ENCODE measurements around the gene CCDC150. TPM values are rescaled to one million over a fixed set of nuclear protein-coding genes. Genes with fewer than 3 reads are reported as not detected.
A peak's percentile ranks its signal among the peaks of the same experiment; 100 is the strongest.

Gene CCDC150
- total and polyA plus RNA-seq, 2 of the 8 experiments (the other 6 are each of a cell fraction or from before 2014, with no cell fraction given), result 8.3 to 31.9 TPM

- no peak overlapping the region for H3K14ac ChIP-seq (ENCODE audit: insufficient read length)
- 74% methylated on average over 6 of the region's 6 CpGs; no CpG with 5 or more reads in 1 of the 2 experiments for WGBS, 2 experiments (ENCODE audit: extremely low coverage in 1 of 2, insufficient coverage in 1 of 2, insufficient read length in 1 of 2, insufficient replicate concordance in 2 of 2, low coverage in 1 of 2, low lambda C conversion rate in 2 of 2, missing lambda C conversion rate in 1 of 2)
- H3K23ac ChIP-seq (ENCODE audit: insufficient read length), result no peak overlapping the region
- H3K4me1 ChIP-seq (replicated peaks in 1 of 4; ENCODE audit: control insufficient read depth in 3 of 4, insufficient read depth in 4 of 4, low read length in 3 of 4), result no peaks in the 10 kb centered on the region
- peak; percentile 60 for FAIRE-seq
- H3K18ac ChIP-seq (ENCODE audit: extremely low read depth, low read length), result no peak overlapping the region
- no peaks in the 10 kb centered on the region for H3K27me3 ChIP-seq (replicated peaks in 1 of 4; ENCODE audit: control insufficient read depth in 3 of 4, extremely low read depth in 1 of 4, insufficient read depth in 3 of 4, low read length in 3 of 4)
- H3K4ac ChIP-seq (replicated peaks; ENCODE audit: insufficient read length, low read depth, low read length), result no peak overlapping the region
- H3K79me1 ChIP-seq (ENCODE audit: low read depth, low read length), result no peaks in the 10 kb centered on the region
- H4K8ac ChIP-seq (ENCODE audit: extremely low read depth, insufficient read depth, low read length), result no peak overlapping the region
- H3K4me3 ChIP-seq (ENCODE audit: extremely low read depth in 1 of 4, insufficient read depth in 2 of 4, low read depth in 3 of 4, low read length in 4 of 4), result no peak overlapping the region
- H2BK120ac ChIP-seq (replicated peaks; ENCODE audit: low read depth, low read length), result no peak overlapping the region
- no peak overlapping the region for H3K56ac ChIP-seq (replicated peaks; ENCODE audit: insufficient read length, low read depth, low read length)
- peaks cover 5 to 38% (median 24%) of the 10 kb centered on the region in 4 experiments for H3K36me3 ChIP-seq (ENCODE audit: control insufficient read depth in 2 of 4, insufficient read depth in 4 of 4, low read length in 3 of 4)
- H3K79me2 ChIP-seq (ENCODE audit: control insufficient read depth in 1 of 2, insufficient read depth in 2 of 2, low read length in 2 of 2), result no peaks in the 10 kb centered on the region
- H2BK12ac ChIP-seq (ENCODE audit: low read depth, low read length), result no peak overlapping the region
- ChIA-PET POLR2A (ENCODE audit: partially characterized antibody) (interaction anchor here (0.6 kb wide), 1 partner anchor 51 kb away, joined by 3 read pairs; no protein-coding TSS in a partner anchor), CTCF (ENCODE audit: partially characterized antibody) (interaction anchor here (0.6 to 2.9 kb wide), 7 partner anchors 8 to 777 kb away, joined by 3 to 12 read pairs (median 4); no protein-coding TSS in a partner anchor)
- no peak overlapping the region for H3K27ac ChIP-seq (ENCODE audit: low read depth, low read length)
- H3K23me2 ChIP-seq (ENCODE audit: low read depth, low read length), result no peaks in the 10 kb centered on the region
- H3K9me3 ChIP-seq (ENCODE audit: insufficient read depth in 2 of 2, low read depth in 1 of 2, low read length in 1 of 2), result no peaks in the 10 kb centered on the region
- no peaks in the 10 kb centered on the region for H4K20me1 ChIP-seq (replicated peaks in 1 of 2; ENCODE audit: control insufficient read depth in 1 of 2, insufficient read depth in 2 of 2, low read length in 2 of 2)
- no peak overlapping the region for H2BK20ac ChIP-seq (ENCODE audit: low read length)
- DNase-seq (ENCODE audit: low read depth in 1 of 2, low spot score in 2 of 2), result peak in 1 of 2 experiments; percentile 45
- no peak overlapping the region for H4K5ac ChIP-seq (ENCODE audit: insufficient read length, low read depth, low read length)
- H3K9ac ChIP-seq (replicated peaks in 1 of 4; ENCODE audit: extremely low read depth in 1 of 4, low read depth in 3 of 4, low read length in 3 of 4), result peak overlapping the region in 1 of 4 experiments; percentile 44; a peak in 1 of 7 replicates
- H2BK15ac ChIP-seq (ENCODE audit: low read length), result no peak overlapping the region
- no peak overlapping the region for H2AFZ ChIP-seq (ENCODE audit: low read length)
- H3K4me2 ChIP-seq (ENCODE audit: insufficient read depth in 1 of 2, low read depth in 2 of 2, low read length in 2 of 2), result no peak overlapping the region
- no peak overlapping the region for H4K91ac ChIP-seq (replicated peaks; ENCODE audit: insufficient read length, low read length)
- no peak overlapping the region for H2BK5ac ChIP-seq (ENCODE audit: low read depth, low read length)
- no peak overlapping the region for H2AK5ac ChIP-seq (ENCODE audit: low read depth, low read length)
- no peak for TF ChIP-seq BRCA1 (IDR thresholded peaks at IDR 0.05; ENCODE audit: low read depth, low read length)
- peak; percentile 93 for TF ChIP-seq MAFK (IDR thresholded peaks at IDR 0.05; ENCODE audit: low read depth, low read length)
- TF ChIP-seq RAD21 (IDR thresholded peaks at IDR 0.05 in 1 of 2, conservative IDR thresholded peaks at IDR 0.05 in 1 of 2; ENCODE audit: low read depth in 2 of 2, low read length in 2 of 2), result peak; percentile 21 to 37; a peak in 3 of 4 replicates
- TF ChIP-seq CTCF (IDR thresholded peaks at IDR 0.05; ENCODE audit: control extremely low read depth in 1 of 3, insufficient read depth in 1 of 3, low read depth in 1 of 3, low read length in 3 of 3), result peak; percentile 23 to 51 (median 35); a peak in 3 of 4 replicates
- TF ChIP-seq RBBP5 (IDR thresholded peaks at IDR 0.05; ENCODE audit: borderline replicate concordance, low read depth, low read length), result no peak
- TF ChIP-seq PHF8 (conservative IDR thresholded peaks at IDR 0.05; ENCODE audit: low read depth, low read length), result no peak
- TF ChIP-seq CHD2 (IDR thresholded peaks at IDR 0.05; ENCODE audit: low read length), result no peak
- TF ChIP-seq SP1 (IDR thresholded peaks at IDR 0.05; ENCODE audit: low read depth, low read length), result no peak
- TF ChIP-seq GABPA (IDR thresholded peaks at IDR 0.05; ENCODE audit: borderline replicate concordance, insufficient read depth, low read length), result no peak
Observed at GRCh38 chr2:196719110-196719872, 79.8 kb downstream of the CCDC150 start.
